Occipital lobe (tissue), 2 donors: ENCODE measurements around the gene VPS13A. TPM values are rescaled to one million over a fixed set of nuclear protein-coding genes. Genes with fewer than 3 reads are reported as not detected.
A peak's percentile ranks its signal among the peaks of the same experiment; 100 is the strongest.

Experiments used
- DNase-seq: peaks from one replicate; lab custom pipeline; 2025; lab: John Stamatoyannopoulos, UW
- total RNA-seq: library from RNA; depleted of rRNA; stranded (reverse); fragments of >200 nt; gene quantifications from one replicate; pipeline ENCODE4 v1.2.3, GENCODE V29; 2014

VPS13A gene
- 45.9 TPM for total RNA-seq

- DNase-seq = peak; percentile 88
Observed at GRCh38 chr9:77177143-77177893, at the start of gene VPS13A. TSS of gene VPS13A (plus strand) at chr9:77177534. CDS start at chr9:77177705, 171 bp downstream.

GRCh38 chr9:77128125-77128789, 49.1 kb upstream of the VPS13A start:
- DNase-seq = no peak

- no peak for DNase-seq
Observed at GRCh38 chr9:77131399-77131798, 45.9 kb upstream of the VPS13A start.

GRCh38 chr9:77133011-77133410, 44.3 kb upstream of the VPS13A start:
- DNase-seq = no peak

GRCh38 chr9:77142366-77142765, 35.0 kb upstream of the VPS13A start:
- no peak for DNase-seq

GRCh38 chr9:77149879-77150278, 27.5 kb upstream of the VPS13A start:
- no peak for DNase-seq

GRCh38 chr9:77152289-77152688, 25.0 kb upstream of the VPS13A start:
- no peak for DNase-seq

GRCh38 chr9:77156646-77157371, 20.5 kb upstream of the VPS13A start:
- no peak for DNase-seq

- DNase-seq = no peak
Observed at GRCh38 chr9:77158772-77159513, 18.4 kb upstream of the VPS13A start.

GRCh38 chr9:77161191-77161590, 16.1 kb upstream of the VPS13A start:
- no peak for DNase-seq

- DNase-seq = no peak
Observed at GRCh38 chr9:77161966-77162365, 15.4 kb upstream of the VPS13A start.

- DNase-seq = no peak
Observed at GRCh38 chr9:77162366-77162765, 15.0 kb upstream of the VPS13A start.

GRCh38 chr9:77163884-77164283, 13.4 kb upstream of the VPS13A start:
- no peak for DNase-seq

GRCh38 chr9:77166193-77166592, 11.1 kb upstream of the VPS13A start:
- DNase-seq = no peak

- no peak for DNase-seq
Observed at GRCh38 chr9:77170991-77171699, 6.2 kb upstream of the VPS13A start.

GRCh38 chr9:77175151-77175550, 2.2 kb upstream of the VPS13A start:
- DNase-seq = no peak

GRCh38 chr9:77176106-77176505, 1.2 kb upstream of the VPS13A start:
- DNase-seq = no peak

GRCh38 chr9:77176686-77177142, 620 bp upstream of the VPS13A start:
- no peak for DNase-seq

GRCh38 chr9:77177894-77178794, 810 bp downstream of the VPS13A start:
- no peak for DNase-seq

GRCh38 chr9:77180056-77180455, 2.7 kb downstream of the VPS13A start:
- no peak for DNase-seq
